Activated CD4-positive, alpha-beta T cell treated with anti-CD3 and anti-CD28 coated beads, Interleukin-10, Interleukin-2, amounts not matched to agents 100 ng/mL and 50 ng/mL, durations not matched to agents 16 hours and 8 hours (primary cell): Measurements from ENCODE around the gene HSF2BP.
"Not testable (repeated sequence)": the region's sequence is repeated elsewhere in the genome, so short reads cannot be mapped to it uniquely, and the experiment has no call there.

Experiments used
- DNase-seq: peaks from one replicate; pipeline ENCODE4 v3.0.0-alpha.2; 2020

HSF2BP gene

DNA sequence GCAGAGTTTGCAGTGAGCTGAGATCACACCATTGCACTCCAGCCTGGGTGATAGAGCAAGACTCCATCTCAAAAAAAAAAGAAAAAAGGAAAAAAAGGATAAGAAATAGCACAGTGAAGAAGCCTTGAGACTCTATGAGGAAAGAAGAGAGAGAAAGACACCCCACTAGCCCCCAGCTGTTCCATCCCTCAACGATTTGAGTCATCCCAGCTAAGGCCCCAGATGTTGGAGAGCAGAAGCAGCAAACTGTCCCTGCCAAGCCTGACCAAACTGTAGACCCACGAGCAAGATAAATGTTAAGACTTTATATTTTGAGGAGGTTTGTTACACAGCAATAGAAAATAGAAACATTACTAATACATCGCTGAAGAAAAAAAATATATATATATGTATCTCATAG is 42.4 kb downstream of the HSF2BP start:
- not testable (repeated sequence) for DNase-seq

DNA sequence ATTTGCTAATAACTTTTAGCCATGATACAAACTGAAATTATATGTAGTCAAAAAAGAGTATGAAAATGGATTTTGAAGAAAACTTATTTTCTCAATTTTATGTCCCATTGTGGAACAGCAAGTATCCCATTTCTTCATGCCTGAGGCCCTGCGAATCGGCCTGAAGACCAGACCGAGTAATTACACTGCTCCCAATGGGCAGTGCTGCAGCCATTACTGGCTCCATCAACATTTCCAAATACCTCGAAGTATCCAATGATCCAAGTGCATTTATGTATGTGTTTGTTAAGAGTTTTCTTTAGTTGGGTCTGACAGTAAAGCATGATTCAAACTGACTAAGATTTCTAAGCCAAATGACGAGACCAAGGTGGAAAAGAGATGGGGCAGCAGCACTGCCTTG is 44.4 kb downstream of the HSF2BP start:
- DNase-seq, result no peak

DNA sequence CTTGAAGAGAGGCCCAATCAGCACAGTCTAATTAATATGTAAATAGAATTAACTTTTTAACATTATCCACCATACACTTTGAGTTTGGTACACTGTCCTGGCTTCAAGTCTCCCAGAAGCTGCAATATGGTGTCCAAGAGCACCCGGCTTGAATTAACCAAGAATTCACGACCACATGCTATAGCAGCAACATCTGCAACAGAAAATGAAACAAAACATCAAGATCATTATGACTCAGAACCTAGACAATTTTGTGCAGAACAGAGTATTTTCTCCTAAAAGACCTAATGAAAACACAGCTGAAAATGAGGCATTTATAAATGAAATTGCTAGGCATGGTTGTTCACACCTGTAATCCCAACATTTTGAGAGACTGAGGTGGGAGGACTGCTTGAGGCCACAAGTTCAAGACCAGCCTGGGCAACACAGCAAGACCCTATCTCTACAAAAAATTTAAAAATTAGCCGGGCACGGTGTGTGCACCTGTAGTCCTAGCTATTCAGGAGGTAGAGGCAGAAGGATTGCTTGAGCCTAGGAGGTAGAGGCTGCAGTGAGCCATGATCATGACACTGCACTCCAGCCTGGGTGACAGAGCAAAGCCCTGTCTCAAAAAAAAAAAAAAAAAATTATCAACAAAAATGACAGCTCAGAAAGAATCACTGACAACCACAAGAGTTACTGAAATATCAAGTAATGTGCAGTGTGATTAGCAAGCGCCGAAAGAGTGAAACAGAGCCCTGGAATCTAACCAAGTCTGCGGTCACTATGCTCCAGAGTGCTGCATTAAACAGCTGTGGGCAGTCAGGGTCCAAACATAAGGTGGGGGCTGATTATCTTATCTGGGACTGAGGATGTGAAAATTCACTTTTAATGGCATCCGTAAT is 45.3 kb downstream of the HSF2BP start:
- DNase-seq, result peak; percentile 66

DNA sequence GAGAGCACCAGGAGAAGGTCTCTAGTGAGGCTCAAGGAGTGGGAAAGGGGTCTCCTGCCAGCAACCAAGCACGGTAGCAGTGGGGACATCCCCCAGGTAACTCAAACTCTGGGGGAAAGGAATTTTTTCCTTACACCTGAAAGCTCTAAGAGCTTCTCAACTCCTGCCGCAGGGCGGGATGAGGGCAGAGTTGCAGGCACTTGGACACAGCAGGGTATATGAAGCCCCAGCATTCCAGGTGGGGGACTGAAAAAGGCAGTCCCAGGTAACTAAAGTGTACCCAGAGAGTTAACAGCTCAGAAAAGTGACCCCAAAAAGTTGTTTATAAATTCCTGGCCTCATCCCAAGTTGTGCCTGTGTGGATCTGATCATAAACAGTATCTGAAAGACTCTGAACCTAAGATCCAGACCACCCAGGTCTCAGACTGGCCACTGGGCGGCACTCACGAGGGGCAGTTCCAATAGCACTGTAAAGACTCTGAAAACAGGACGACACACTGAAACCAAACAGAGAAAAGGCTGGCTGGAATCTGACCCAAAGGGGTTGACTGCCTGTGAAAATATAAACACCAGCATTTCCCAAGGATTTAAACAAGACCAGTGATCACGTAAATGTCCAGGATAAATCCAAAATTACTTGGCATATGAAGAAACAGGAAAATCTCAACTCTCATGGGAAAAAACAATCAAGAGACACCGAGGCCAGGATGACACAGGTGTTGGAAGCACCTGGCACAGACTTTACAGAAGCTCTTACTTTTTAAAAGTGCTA is 47.5 kb downstream of the HSF2BP start:
- peak; percentile 19 for DNase-seq

DNA sequence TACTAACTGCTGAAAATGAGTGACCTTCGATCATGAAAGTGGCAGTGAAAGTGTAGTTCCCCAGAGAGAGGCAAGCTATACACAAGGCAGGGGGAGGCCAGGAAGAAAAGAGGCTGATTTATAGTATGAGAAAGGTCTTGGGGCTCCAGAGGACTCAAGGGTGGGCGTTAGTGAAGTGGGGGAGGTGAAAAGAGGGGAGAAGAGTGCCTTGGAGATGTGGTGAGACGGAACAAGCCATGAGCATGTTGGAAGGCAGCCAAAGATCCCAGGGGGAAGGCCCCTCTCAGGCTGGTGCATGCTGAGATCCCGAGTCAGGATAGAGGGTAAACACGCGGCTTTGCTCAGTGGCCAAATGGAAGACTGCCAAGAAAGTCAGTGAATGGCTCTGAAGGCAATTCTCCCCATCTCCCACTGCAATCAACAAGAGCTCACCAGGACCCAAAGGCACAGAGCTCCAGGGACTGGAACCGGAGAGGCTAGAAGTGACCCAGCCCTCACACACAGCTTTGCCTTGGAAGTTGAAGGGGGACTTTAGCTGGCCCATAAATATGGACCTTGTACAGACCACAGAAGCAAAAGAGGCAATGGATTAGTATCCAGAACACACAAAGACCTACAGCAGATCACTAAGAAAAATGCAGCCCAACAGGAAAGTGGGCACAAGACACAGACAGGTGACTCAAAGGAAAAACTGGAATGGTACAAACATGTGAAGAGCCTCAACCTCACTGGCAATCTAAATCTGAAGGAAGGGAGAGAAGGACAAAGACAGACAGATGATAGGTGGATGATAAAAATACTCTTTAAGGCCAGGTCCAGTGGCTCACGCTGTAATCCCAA is 49.6 kb downstream of the HSF2BP start:
- no peak for DNase-seq

- no peak for DNase-seq
Observed at GRCh38 chr21:43608664-43609063, 50.6 kb downstream of the HSF2BP start.

DNA sequence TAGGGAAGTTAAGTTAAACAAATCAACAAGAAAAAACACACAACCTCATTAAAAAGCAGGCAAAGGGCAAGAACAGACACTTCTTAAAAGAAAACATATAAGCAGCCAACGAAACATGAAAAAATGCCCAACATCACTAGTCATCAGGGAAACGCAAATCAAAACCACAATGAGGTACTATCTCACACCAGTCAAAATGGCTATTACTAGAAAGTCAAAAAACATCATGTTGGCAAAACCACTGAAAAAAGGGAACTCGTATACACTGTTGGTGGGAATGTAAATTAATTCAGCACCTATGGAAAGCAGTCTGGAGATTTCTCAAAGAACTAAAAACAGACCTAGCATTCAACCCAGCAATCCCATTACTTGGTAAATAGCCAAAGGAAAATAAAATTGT is 51.1 kb downstream of the HSF2BP start:
- DNase-seq, result no peak

- DNase-seq, result no peak
Observed at GRCh38 chr21:43605320-43606215, 53.7 kb downstream of the HSF2BP start.

GRCh38 chr21:43604505-43605204 is 54.6 kb downstream of the HSF2BP start:
- DNase-seq, result no peak

GRCh38 chr21:43603641-43604504 is 55.4 kb downstream of the HSF2BP start:
- no peak for DNase-seq

DNA sequence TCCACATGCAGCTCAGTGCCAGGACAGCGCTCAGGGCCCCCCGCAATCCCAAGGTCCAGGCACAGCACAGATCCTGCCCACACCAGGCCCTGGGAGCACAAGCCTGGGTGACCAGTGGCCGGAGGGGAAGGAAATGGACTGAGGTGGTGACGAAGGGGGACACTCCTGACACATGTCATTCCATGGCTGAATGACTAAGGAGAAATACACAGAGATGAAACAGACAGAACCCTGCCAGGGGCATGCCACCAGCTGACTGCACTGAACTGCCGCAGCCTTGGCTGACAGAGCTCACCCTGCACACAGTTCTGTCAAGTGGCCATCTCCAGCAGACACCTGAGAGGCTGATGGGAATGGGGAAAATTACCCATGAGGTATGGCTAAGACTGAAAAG is 56.1 kb downstream of the HSF2BP start:
- DNase-seq, result no peak

GRCh38 chr21:43602266-43603232 is 56.7 kb downstream of the HSF2BP start:
- DNase-seq, result no peak

DNA sequence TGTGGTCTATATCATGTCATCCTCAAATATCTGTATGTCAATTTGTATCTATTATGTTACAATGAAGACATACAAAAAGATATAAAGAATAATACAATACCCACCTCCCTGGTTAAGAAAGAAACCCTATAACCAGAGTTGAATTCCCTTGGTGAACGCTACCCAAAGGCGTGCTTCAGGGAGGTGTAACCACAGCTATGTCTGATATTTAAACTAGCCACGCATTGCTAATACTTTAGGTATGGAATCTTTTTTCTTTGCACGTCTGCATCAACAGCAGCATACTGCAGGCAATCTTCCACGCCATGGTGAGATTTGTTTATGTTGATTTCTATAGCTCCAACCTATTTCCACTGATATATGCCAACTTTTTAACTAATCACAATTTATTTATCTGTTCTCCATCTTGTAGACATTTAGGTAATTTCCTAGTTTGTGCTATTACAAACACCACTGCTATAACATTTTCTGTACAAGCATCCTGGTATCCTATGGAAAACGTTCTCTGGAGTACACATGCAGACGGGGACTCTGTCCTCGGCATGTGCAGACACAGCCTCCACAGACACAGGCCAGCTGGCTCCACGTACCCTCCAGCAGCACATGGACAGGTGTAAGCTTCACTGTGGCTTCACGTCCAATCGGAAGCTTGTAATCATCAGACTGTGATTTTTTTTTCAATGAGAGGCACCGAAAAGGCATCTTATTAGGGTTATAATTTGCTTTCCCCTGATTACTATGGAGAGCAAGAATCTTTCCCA is 58.5 kb downstream of the HSF2BP start:
- no peak for DNase-seq

GRCh38 chr21:43599728-43600127 is 59.6 kb downstream of the HSF2BP start:
- no peak for DNase-seq

DNA sequence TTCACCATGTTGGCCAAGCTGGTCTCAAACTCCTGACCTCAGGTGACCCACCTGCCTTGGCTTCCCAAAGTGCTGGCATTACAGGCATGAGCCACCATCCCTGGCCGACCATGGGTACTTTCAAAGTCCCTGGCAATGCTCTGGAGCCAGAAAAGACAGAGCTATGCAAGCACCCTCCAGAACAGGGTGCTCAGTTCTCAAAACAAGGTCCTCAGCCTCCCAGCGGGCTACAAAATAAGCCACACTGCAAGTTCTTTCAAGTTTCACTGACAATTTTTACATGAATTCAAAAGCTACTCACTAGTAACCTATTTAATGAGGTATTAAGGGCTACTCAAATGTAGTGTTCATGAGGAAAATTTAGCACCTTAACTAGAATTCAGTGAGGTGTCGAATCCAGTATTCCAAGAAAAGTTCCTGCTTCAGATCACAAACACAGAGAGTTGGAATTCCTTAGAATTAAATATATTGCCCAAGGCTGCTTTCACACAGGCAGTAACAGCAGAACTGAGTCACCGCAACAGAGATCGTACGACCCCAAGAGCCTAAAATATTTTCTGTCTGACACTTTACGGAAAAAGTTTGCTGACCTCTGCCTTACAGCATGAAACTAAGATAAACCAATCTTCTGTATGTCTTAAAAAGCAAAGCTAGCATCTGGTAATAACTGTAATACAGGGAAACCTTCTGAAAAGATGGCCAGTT is 60.7 kb downstream of the HSF2BP start:
- no peak for DNase-seq

GRCh38 chr21:43597540-43598250 is 61.6 kb downstream of the HSF2BP start:
- DNase-seq, result no peak

GRCh38 chr21:43597052-43597451 is 62.2 kb downstream of the HSF2BP start:
- no peak for DNase-seq
